Neural cell (in vitro differentiated cells): ENCODE data around the gene RNASE4. TPM values are rescaled to one million over a fixed set of nuclear protein-coding genes. Genes with fewer than 3 reads are reported as not detected.

Experiments
- H2AFZ ChIP-seq: fragments of 200-600, 300-800 bp; sonication (generic), shearing (Covaris generic); 2 replicates; pipeline ENCODE4 v1.6.0; 2014; ENCODE audit warnings: low read depth, mild to moderate bottlenecking, antibody characterized with exemption, low read length, moderate library complexity
- H3F3A ChIP-seq: fragments of 200-600 bp; shearing (Covaris generic); 2 replicates; pipeline ENCODE4 v1.6.1; 2016; ENCODE audit warnings: mild to moderate bottlenecking, moderate library complexity, mixed read lengths, antibody characterized with exemption, low read length; ENCODE audit not compliant: insufficient read depth, poor library complexity, severe bottlenecking
- H3K27ac ChIP-seq: fragments of 200-600, 300-800 bp; sonication (generic), shearing (Covaris generic); 2 replicates; pipeline ENCODE4 v1.5.1; 2014; ENCODE audit warnings: mild to moderate bottlenecking, low read length, moderate library complexity
- H3K27me3 ChIP-seq: fragments of 300-800, 200-600 bp; sonication (generic), shearing (Covaris generic); 2 replicates; pipeline ENCODE4 v1.6.0; 2014; ENCODE audit warnings: mild to moderate bottlenecking, low read depth, low read length, moderate library complexity; ENCODE audit not compliant: insufficient read depth
- H3K36me3 ChIP-seq: fragments of 300-800, 200-600 bp; sonication (generic), shearing (Covaris generic); 2 replicates; pipeline ENCODE4 v1.5.1; 2014; ENCODE audit warnings: mild to moderate bottlenecking, antibody characterized with exemption, low read length, moderate library complexity; ENCODE audit not compliant: insufficient read depth
- H3K4me2 ChIP-seq: fragments of 300-800, 200-600 bp; sonication (generic), shearing (Covaris generic); 2 replicates; pipeline ENCODE4 v1.6.0; 2014; ENCODE audit warnings: mild to moderate bottlenecking, low read length
- H3K4me3 ChIP-seq: fragments of 300-800, 200-600 bp; sonication (generic), shearing (Covaris generic); 2 replicates; pipeline ENCODE4 v1.5.1; 2014; ENCODE audit warnings: mild to moderate bottlenecking, low read length, moderate library complexity
- H3K79me2 ChIP-seq: fragments of 200-600 bp; shearing (Covaris generic); replicated peaks from 2 replicates; pipeline ENCODE4 v1.6.0; 2014; ENCODE audit warnings: mild to moderate bottlenecking, low read length, moderate library complexity; ENCODE audit not compliant: insufficient read depth
- H3K9ac ChIP-seq: fragments of 300-800, 200-600 bp; sonication (generic), shearing (Covaris generic); 2 replicates; pipeline ENCODE4 v1.6.1; 2016; ENCODE audit warnings: mild to moderate bottlenecking, low read length, mixed read lengths
- H3K9me2 ChIP-seq: fragments of 200-600 bp; shearing (Covaris generic); 2 replicates; pipeline ENCODE4 v1.6.1; 2016; ENCODE audit warnings: mild to moderate bottlenecking, low read length, mixed read lengths; ENCODE audit not compliant: insufficient read depth
- H3K9me3 ChIP-seq: fragments of 200-600, 300-800 bp; sonication (generic), shearing (Covaris generic); 2 replicates; pipeline ENCODE4 v1.6.1; 2016; ENCODE audit warnings: mild to moderate bottlenecking, mixed run types, low read length, moderate library complexity, mixed read lengths
- H4K20me1 ChIP-seq: fragments of 200-600 bp; shearing (Covaris generic); 2 replicates; pipeline ENCODE4 v1.6.1; 2016; ENCODE audit warnings: mild to moderate bottlenecking, mixed run types; ENCODE audit not compliant: insufficient read depth
- CTCF ChIP-seq: fragments of 450-650 bp; IDR thresholded peaks from 2 replicates; pipeline ENCODE4 v1.5.1; 2014; ENCODE audit warnings: antibody characterized with exemption, mild to moderate bottlenecking, moderate library complexity; ENCODE audit not compliant: poor library complexity, severe bottlenecking
- EP300 ChIP-seq: fragments of 450-650 bp; conservative IDR thresholded peaks from 2 replicates; pipeline ENCODE4 v1.6.1; 2014; ENCODE audit warnings: antibody characterized with exemption, mild to moderate bottlenecking, moderate library complexity; ENCODE audit not compliant: poor library complexity, severe bottlenecking
- EZH2 ChIP-seq: fragments of 200-600, 300-800 bp; shearing (Covaris generic), sonication (generic); IDR thresholded peaks from 2 replicates; pipeline ENCODE4 v1.6.1; 2014; ENCODE audit warnings: antibody characterized with exemption, low read length, borderline replicate concordance, mild to moderate bottlenecking; ENCODE audit not compliant: insufficient read depth, poor library complexity, severe bottlenecking
- MXI1 ChIP-seq: fragments of 450-650 bp; conservative IDR thresholded peaks from 2 replicates; pipeline ENCODE4 v1.6.1; 2014; ENCODE audit warnings: antibody characterized with exemption, mild to moderate bottlenecking; ENCODE audit not compliant: poor library complexity, severe bottlenecking
- POLR2AphosphoS5 ChIP-seq: IDR thresholded peaks from 2 replicates; pipeline ENCODE4 v1.6.1; 2012
- RAD21 ChIP-seq: fragments of 450-650 bp; conservative IDR thresholded peaks from 2 replicates; pipeline ENCODE4 v1.6.1; 2014; ENCODE audit warnings: antibody characterized with exemption, mild to moderate bottlenecking, moderate library complexity
- REST ChIP-seq: IDR thresholded peaks from 2 replicates; pipeline ENCODE4 v1.6.1; 2012; ENCODE audit warnings: borderline replicate concordance
- SMC3 ChIP-seq: fragments of 450-650 bp; conservative IDR thresholded peaks from 2 replicates; pipeline ENCODE4 v1.6.1; 2014; ENCODE audit warnings: antibody characterized with exemption, mild to moderate bottlenecking, moderate library complexity; ENCODE audit not compliant: poor library complexity
- TAF1 ChIP-seq: IDR thresholded peaks from 2 replicates; pipeline ENCODE4 v1.6.1; 2012; ENCODE audit warnings: low read depth
- polyA plus RNA-seq: library from polyadenylated mRNA; depleted of rRNA; stranded (reverse); fragments of >200 nt; gene quantifications from 2 replicates; pipeline ENCODE4 v1.2.3, GENCODE V29; 2014

Gene RNASE4
- polyA plus RNA-seq, 1 donor from 2014 or later: 1.1 TPM

GRCh38 chr14:20732979-20733635 is 48.7 kb downstream of the RNASE4 start:
- no peaks in the 10 kb centered on the region for H3K27me3 ChIP-seq
- no peaks in the 10 kb centered on the region for H3K79me2 ChIP-seq
- no peaks in the 10 kb centered on the region for H3K36me3 ChIP-seq
- no peak overlapping the region for H2AFZ ChIP-seq
- H3F3A ChIP-seq: no peaks in the 10 kb centered on the region
- no peak overlapping the region for H3K9ac ChIP-seq
- no peak overlapping the region for H3K4me3 ChIP-seq
- no peaks in the 10 kb centered on the region for H4K20me1 ChIP-seq
- no peak overlapping the region for H3K4me2 ChIP-seq
- H3K9me2 ChIP-seq: no peaks in the 10 kb centered on the region
- H3K27ac ChIP-seq: no peak overlapping the region
- no peak for TF ChIP-seq EZH2
- no peak for TF ChIP-seq CTCF
- no peak for TF ChIP-seq EP300
- TF ChIP-seq SMC3: no peak
- no peak for TF ChIP-seq REST
- TF ChIP-seq POLR2AphosphoS5: no peak
- no peak for TF ChIP-seq TAF1
- no peak for TF ChIP-seq MXI1
- no peak for TF ChIP-seq RAD21
- no peaks in the 10 kb centered on the region for H3K9me3 ChIP-seq

- Histone ChIP-seq H3K9ac (no peak overlapping the region), H3K27me3 (no peaks in the 10 kb centered on the region), H3K4me3 (no peak overlapping the region), H3K36me3 (no peaks in the 10 kb centered on the region), H3K9me2 (no peaks in the 10 kb centered on the region), H3K4me2 (no peak overlapping the region), H3F3A (no peaks in the 10 kb centered on the region), H2AFZ (no peak overlapping the region), H3K79me2 (no peaks in the 10 kb centered on the region), H3K9me3 (no peaks in the 10 kb centered on the region), H3K27ac (no peak overlapping the region), H4K20me1 (no peaks in the 10 kb centered on the region)
- TF ChIP-seq CTCF (no peak), MXI1 (no peak), SMC3 (no peak), POLR2AphosphoS5 (no peak), EZH2 (no peak), TAF1 (no peak), EP300 (no peak), REST (no peak), RAD21 (no peak)
Measured at GRCh38 chr14:20733684-20734429, 49.5 kb downstream of the RNASE4 start.
